ENCODE measurements around the gene NCK2.

The NCK2 gene

GRCh38 chr2:105794926-105795574 lies 50.3 kb downstream of the NCK2 start:
- Histone ChIP-seq H4K20me1 (ENCODE audit: low read depth, low read length) (no peaks in the 10 kb centered on the region), H3K4me2 (ENCODE audit: low read depth, low read length, poor library complexity, severe bottlenecking) (no peak overlapping the region), H3K4me3 (ENCODE audit: insufficient read depth, low read length, poor library complexity, severe bottlenecking) (no peak overlapping the region), H2AFZ (ENCODE audit: low read depth, low read length, severe bottlenecking) (no peak overlapping the region), H3K9ac (ENCODE audit: low read length) (no peak overlapping the region), H3K27me3 (ENCODE audit: low read length) (no peaks in the 10 kb centered on the region), H3K36me3 (ENCODE audit: low read length) (no peaks in the 10 kb centered on the region), H3K27ac (ENCODE audit: low read depth, low read length) (no peak overlapping the region), H3K9me3 (ENCODE audit: insufficient read depth, low read length) (no peaks in the 10 kb centered on the region), H3F3A (ENCODE audit: insufficient read depth) (no peaks in the 10 kb centered on the region), H3K9me2 (replicated peaks; ENCODE audit: insufficient read depth, low read length) (peaks cover 5% of the 10 kb centered on the region; the same call in 1 of the 2 replicates), H3K79me2 (ENCODE audit: insufficient read depth, low read length) (no peaks in the 10 kb centered on the region)
- TF ChIP-seq CTCF (IDR thresholded peaks at IDR 0.05; ENCODE audit: insufficient read depth, low read length, poor library complexity, severe bottlenecking) (no peak), EZH2phosphoT487 (conservative IDR thresholded peaks at IDR 0.05; ENCODE audit: low read length) (no peak)

- no peak overlapping the region for H3K4me3 ChIP-seq (ENCODE audit: insufficient read depth, low read length, poor library complexity, severe bottlenecking)
- H3K4me2 ChIP-seq (ENCODE audit: low read depth, low read length, poor library complexity, severe bottlenecking) = no peak overlapping the region
- H3K79me2 ChIP-seq (ENCODE audit: insufficient read depth, low read length) = no peaks in the 10 kb centered on the region
- no peaks in the 10 kb centered on the region for H3F3A ChIP-seq (ENCODE audit: insufficient read depth)
- H3K27me3 ChIP-seq (ENCODE audit: low read length) = no peaks in the 10 kb centered on the region
- H3K9ac ChIP-seq (ENCODE audit: low read length) = no peak overlapping the region
- no peak overlapping the region for H2AFZ ChIP-seq (ENCODE audit: low read depth, low read length, severe bottlenecking)
- no peak overlapping the region for H3K27ac ChIP-seq (ENCODE audit: low read depth, low read length)
- H3K9me2 ChIP-seq (replicated peaks; ENCODE audit: insufficient read depth, low read length) = peaks cover 5% of the 10 kb centered on the region; the same call in 1 of the 2 replicates
- TF ChIP-seq CTCF (IDR thresholded peaks at IDR 0.05; ENCODE audit: insufficient read depth, low read length, poor library complexity, severe bottlenecking) (no peak), EZH2phosphoT487 (conservative IDR thresholded peaks at IDR 0.05; ENCODE audit: low read length) (no peak)
- H3K9me3 ChIP-seq (ENCODE audit: insufficient read depth, low read length) = no peaks in the 10 kb centered on the region
- no peaks in the 10 kb centered on the region for H3K36me3 ChIP-seq (ENCODE audit: low read length)
- H4K20me1 ChIP-seq (ENCODE audit: low read depth, low read length) = no peaks in the 10 kb centered on the region
Measured at GRCh38 chr2:105795575-105795934, 50.8 kb downstream of the NCK2 start.

- peaks cover 5% of the 10 kb centered on the region; the same call in 1 of the 2 replicates for H3K9me2 ChIP-seq (replicated peaks; ENCODE audit: insufficient read depth, low read length)
- H3K9me3 ChIP-seq (ENCODE audit: insufficient read depth, low read length) = no peaks in the 10 kb centered on the region
- H3K36me3 ChIP-seq (ENCODE audit: low read length) = no peaks in the 10 kb centered on the region
- H3K79me2 ChIP-seq (ENCODE audit: insufficient read depth, low read length) = no peaks in the 10 kb centered on the region
- H3K27me3 ChIP-seq (ENCODE audit: low read length) = no peaks in the 10 kb centered on the region
- no peak overlapping the region for H3K27ac ChIP-seq (ENCODE audit: low read depth, low read length)
- no peaks in the 10 kb centered on the region for H4K20me1 ChIP-seq (ENCODE audit: low read depth, low read length)
- H3F3A ChIP-seq (ENCODE audit: insufficient read depth) = no peaks in the 10 kb centered on the region
- H2AFZ ChIP-seq (ENCODE audit: low read depth, low read length, severe bottlenecking) = no peak overlapping the region
- no peak overlapping the region for H3K4me3 ChIP-seq (ENCODE audit: insufficient read depth, low read length, poor library complexity, severe bottlenecking)
- TF ChIP-seq CTCF (IDR thresholded peaks at IDR 0.05; ENCODE audit: insufficient read depth, low read length, poor library complexity, severe bottlenecking) (no peak), EZH2phosphoT487 (conservative IDR thresholded peaks at IDR 0.05; ENCODE audit: low read length) (no peak)
- no peak overlapping the region for H3K4me2 ChIP-seq (ENCODE audit: low read depth, low read length, poor library complexity, severe bottlenecking)
- H3K9ac ChIP-seq (ENCODE audit: low read length) = no peak overlapping the region
Measured at GRCh38 chr2:105796131-105796638, 51.5 kb downstream of the NCK2 start.
